Parathyroid adenoma (tissue), 2 donors: ENCODE measurements around the gene FXR2.

ENCODE experiments used
- H2AFZ ChIP-seq: fragments of 300-600 bp; sonication (generic); one replicate; pipeline ENCODE4 v1.7.0; 2017; ENCODE audit warnings: antibody characterized with exemption, mild to moderate bottlenecking
- H3K27ac ChIP-seq: fragments of 300-600 bp; sonication (generic); one replicate; pipeline ENCODE4 v1.7.0; 2017
- H3K27me3 ChIP-seq: fragments of 300-600 bp; sonication (generic); one replicate; pipeline ENCODE4 v1.7.0; 2017; ENCODE audit warnings: low read length; ENCODE audit not compliant: control insufficient read depth, insufficient read depth
- H3K36me3 ChIP-seq: fragments of 300-600 bp; sonication (generic); one replicate; pipeline ENCODE4 v1.7.0; 2017; ENCODE audit warnings: low read length; ENCODE audit not compliant: control insufficient read depth, insufficient read depth
- H3K4me1 ChIP-seq: fragments of 300-600 bp; sonication (generic); one replicate; pipeline ENCODE4 v1.7.0; 2017; ENCODE audit warnings: control low read depth
- H3K4me2 ChIP-seq: fragments of 300-600 bp; sonication (generic); one replicate; pipeline ENCODE4 v1.7.0; 2017; ENCODE audit warnings: low read length
- H3K4me3 ChIP-seq: fragments of 300-600 bp; sonication (generic); one replicate; pipeline ENCODE4 v1.7.0; 2017; ENCODE audit warnings: low read depth, low read length
- H3K79me2 ChIP-seq: fragments of 300-600 bp; sonication (generic); one replicate; pipeline ENCODE4 v1.7.0; 2017; ENCODE audit warnings: control low read depth
- H3K9ac ChIP-seq: fragments of 300-600 bp; sonication (generic); one replicate; pipeline ENCODE4 v1.7.0; 2017; ENCODE audit warnings: mild to moderate bottlenecking
- H3K9me3 ChIP-seq: fragments of 300-600 bp; sonication (generic); one replicate; pipeline ENCODE4 v1.7.0; 2017; ENCODE audit warnings: low read length; ENCODE audit not compliant: control insufficient read depth
- CTCF ChIP-seq: fragments of 300-600 bp; sonication (generic); IDR thresholded peaks from one replicate; pipeline ENCODE4 v1.7.0; 2017; ENCODE audit warnings: antibody characterized with exemption, mild to moderate bottlenecking
- donor health status: primary hyperparathyroidism.

FXR2 gene

DNA sequence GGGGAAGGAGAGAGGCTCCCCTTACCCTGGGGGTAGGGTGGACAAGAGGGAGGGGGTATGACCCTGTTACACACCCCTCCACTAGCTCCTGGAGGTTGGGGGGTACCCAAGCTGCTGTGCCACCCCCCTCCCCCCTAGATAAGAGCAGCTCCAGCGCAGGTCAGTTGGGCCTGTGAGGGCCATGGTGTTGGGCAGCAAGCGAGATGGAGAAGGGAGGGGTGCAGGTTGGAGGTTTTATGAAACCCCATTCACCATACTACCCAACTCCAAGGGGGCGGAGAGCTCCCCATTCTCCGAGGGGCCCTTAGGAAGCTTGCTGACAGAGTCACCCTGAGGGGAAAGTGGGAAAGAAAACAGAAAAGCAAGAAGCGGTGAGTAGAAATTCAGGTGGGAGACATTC, 23.1 kb downstream of the FXR2 start:
- no peak overlapping the region for H3K4me2 ChIP-seq
- no peak overlapping the region for H3K4me3 ChIP-seq
- H3K27ac ChIP-seq, result no peak overlapping the region
- H2AFZ ChIP-seq, result no peak overlapping the region
- H3K27me3 ChIP-seq, result no peaks in the 10 kb centered on the region
- H3K36me3 ChIP-seq, result no peaks in the 10 kb centered on the region
- H3K4me1 ChIP-seq, result peaks cover 4% of the 10 kb centered on the region
- H3K79me2 ChIP-seq, result no peaks in the 10 kb centered on the region
- H3K9ac ChIP-seq, result no peak overlapping the region
- TF ChIP-seq CTCF, result no peak
- no peaks in the 10 kb centered on the region for H3K9me3 ChIP-seq

DNA sequence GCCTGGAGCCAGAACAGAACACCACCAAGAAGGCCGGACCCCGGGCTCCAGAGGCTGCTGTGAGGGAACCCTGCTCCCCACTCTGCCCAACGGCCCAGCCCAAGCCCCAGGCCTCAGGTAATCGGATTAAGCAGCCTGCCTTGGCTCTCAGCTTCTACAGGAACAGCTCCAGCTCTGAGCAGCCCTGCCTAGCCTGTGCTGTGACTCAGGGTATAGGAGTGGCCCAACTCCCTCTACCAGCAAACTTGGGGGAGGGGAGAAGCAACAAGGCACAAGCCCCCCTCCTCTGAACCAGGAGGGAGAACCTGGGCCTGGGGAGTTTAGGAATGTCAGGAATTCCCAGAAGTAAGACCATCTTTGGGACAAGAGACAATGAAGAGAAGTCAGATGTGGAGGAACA, 24.0 kb downstream of the FXR2 start:
- Histone ChIP-seq H3K9me3 (no peaks in the 10 kb centered on the region), H3K27me3 (no peaks in the 10 kb centered on the region), H3K4me1 (peaks cover 4% of the 10 kb centered on the region), H2AFZ (no peak overlapping the region), H3K27ac (no peak overlapping the region), H3K9ac (no peak overlapping the region), H3K36me3 (no peaks in the 10 kb centered on the region), H3K4me3 (no peak overlapping the region), H3K79me2 (no peaks in the 10 kb centered on the region), H3K4me2 (no peak overlapping the region)
- no peak for TF ChIP-seq CTCF

- Histone ChIP-seq H3K27ac (peak within 1 kb of the TSS; percentile 0), H3K27me3 (no peaks in the 10 kb centered on the region)
Observed at GRCh38 chr17:7589891-7590691, 24.6 kb downstream of the FXR2 start, which contains the start of gene SOX15. TSS of gene SOX15 (minus strand) at chr17:7590094. CDS start at chr17:7589676, 418 bp downstream.

GRCh38 chr17:7589204-7589868, 25.4 kb downstream of the FXR2 start:
- Histone ChIP-seq H3K79me2 (peaks cover 5% of the 10 kb centered on the region), H3K27me3 (no peaks in the 10 kb centered on the region), H3K36me3 (no peaks in the 10 kb centered on the region), H3K4me3 (no peak overlapping the region), H3K27ac (peak overlapping the region; percentile 0), H2AFZ (peak overlapping the region; percentile 81), H3K4me2 (no peak overlapping the region), H3K4me1 (peaks cover 9% of the 10 kb centered on the region), H3K9ac (no peak overlapping the region), H3K9me3 (no peaks in the 10 kb centered on the region)
- TF ChIP-seq CTCF, result peak; percentile 92

More at GRCh38 chr17:7589891-7590691, 24.6 kb downstream of the FXR2 start, which contains the start of gene SOX15:
- Histone ChIP-seq H3K4me1 (peaks cover 4% of the 10 kb centered on the region), H3K36me3 (no peaks in the 10 kb centered on the region), H3K4me3 (no peak within 1 kb of the TSS), H3K4me2 (no peak within 1 kb of the TSS), H3K9ac (no peak within 1 kb of the TSS), H3K9me3 (no peaks in the 10 kb centered on the region), H3K79me2 (no peaks in the 10 kb centered on the region), H2AFZ (peak within 1 kb of the TSS; percentile 81)
- TF ChIP-seq CTCF, result no peak
